Measurements from ENCODE around the gene HOXA7.
A peak's percentile ranks its signal among the peaks of the same experiment; 100 is the strongest.

HOXA7 gene

GRCh38 chr7:27151931-27152815 lies 4.3 kb downstream of the HOXA7 start, which contains the start of gene HOXA3:
Gene HOXA3, minus strand, starts transcription at chr7:27152583. Its CDS starts 41,943 bp downstream, at chr7:27110640.
- DNase-seq (ENCODE audit: extremely low read depth, low read depth), result no peak
- H3K4me3 ChIP-seq (replicated peaks; ENCODE audit: low read depth, low read length), result peak within 1 kb of the TSS; percentile 50
- TF ChIP-seq, protein P1, sequence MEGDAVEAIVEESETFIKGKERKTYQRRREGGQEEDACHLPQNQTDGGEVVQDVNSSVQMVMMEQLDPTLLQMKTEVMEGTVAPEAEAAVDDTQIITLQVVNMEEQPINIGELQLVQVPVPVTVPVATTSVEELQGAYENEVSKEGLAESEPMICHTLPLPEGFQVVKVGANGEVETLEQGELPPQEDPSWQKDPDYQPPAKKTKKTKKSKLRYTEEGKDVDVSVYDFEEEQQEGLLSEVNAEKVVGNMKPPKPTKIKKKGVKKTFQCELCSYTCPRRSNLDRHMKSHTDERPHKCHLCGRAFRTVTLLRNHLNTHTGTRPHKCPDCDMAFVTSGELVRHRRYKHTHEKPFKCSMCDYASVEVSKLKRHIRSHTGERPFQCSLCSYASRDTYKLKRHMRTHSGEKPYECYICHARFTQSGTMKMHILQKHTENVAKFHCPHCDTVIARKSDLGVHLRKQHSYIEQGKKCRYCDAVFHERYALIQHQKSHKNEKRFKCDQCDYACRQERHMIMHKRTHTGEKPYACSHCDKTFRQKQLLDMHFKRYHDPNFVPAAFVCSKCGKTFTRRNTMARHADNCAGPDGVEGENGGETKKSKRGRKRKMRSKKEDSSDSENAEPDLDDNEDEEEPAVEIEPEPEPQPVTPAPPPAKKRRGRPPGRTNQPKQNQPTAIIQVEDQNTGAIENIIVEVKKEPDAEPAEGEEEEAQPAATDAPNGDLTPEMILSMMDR (IDR thresholded peaks at IDR 0.05; ENCODE audit: low read depth, low read length, missing control alignments), result no peak

- peak overlapping the region; percentile 50 for H3K4me3 ChIP-seq (replicated peaks; ENCODE audit: low read depth, low read length)
- TF ChIP-seq, protein P1 (IDR thresholded peaks at IDR 0.05; ENCODE audit: low read depth, low read length, missing control alignments), result no peak
- no peak for DNase-seq (ENCODE audit: extremely low read depth, low read depth)
Observed at GRCh38 chr7:27151341-27151930, 5.0 kb downstream of the HOXA7 start.

GRCh38 chr7:27150568-27151340 lies 5.7 kb downstream of the HOXA7 start:
- TF ChIP-seq, protein P1 (IDR thresholded peaks at IDR 0.05; ENCODE audit: low read depth, low read length, missing control alignments), result peak; percentile 77
- DNase-seq (ENCODE audit: extremely low read depth, low read depth), result no peak

DNA sequence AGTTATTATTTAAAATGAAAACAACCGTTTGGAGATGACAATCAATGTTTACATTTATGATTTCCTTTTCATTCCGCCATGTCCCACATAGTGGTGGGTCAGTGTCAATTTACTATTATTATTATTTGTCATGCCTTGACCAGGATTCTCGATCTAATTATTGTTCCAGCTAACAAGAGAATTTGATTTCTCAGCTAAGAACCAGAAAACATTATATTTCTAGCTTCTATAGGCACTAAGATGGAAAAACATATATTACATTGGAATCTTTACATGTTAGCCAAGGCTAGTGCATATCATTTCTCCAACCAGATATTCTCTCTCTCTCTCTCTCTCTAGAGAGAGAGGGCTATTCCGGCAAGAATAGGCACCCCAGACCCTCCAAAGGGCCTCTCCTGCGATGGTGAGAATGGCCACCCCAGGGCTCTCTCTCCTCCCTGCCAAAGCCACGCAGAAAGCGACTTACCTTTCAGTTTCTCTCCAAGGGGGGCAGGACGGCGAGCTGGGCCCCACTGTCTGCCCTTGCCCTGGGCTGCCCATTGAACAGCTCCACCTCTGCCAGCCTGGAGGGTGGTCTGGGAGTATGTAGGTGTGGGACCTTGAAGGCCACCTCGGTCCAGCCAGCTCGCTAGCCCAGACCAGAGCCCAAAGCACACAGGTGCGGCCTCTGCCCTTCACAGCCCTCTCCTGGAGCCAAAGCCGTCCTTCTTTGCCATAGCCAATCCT lies 6.5 kb downstream of the HOXA7 start:
- TF ChIP-seq, protein P1 (IDR thresholded peaks at IDR 0.05; ENCODE audit: low read depth, low read length, missing control alignments), result no peak
- peak overlapping the region; percentile 50 for H3K4me3 ChIP-seq (replicated peaks; ENCODE audit: low read depth, low read length)

More at GRCh38 chr7:27150568-27151340, 5.7 kb downstream of the HOXA7 start:
- peak overlapping the region; percentile 50 for H3K4me3 ChIP-seq (replicated peaks; ENCODE audit: low read depth, low read length)

GRCh38 chr7:27148756-27149641 lies 7.5 kb downstream of the HOXA7 start:
- DNase-seq (ENCODE audit: extremely low read depth, low read depth), result no peak
- TF ChIP-seq, protein P1 (IDR thresholded peaks at IDR 0.05; ENCODE audit: low read depth, low read length, missing control alignments), result no peak
- H3K4me3 ChIP-seq (replicated peaks; ENCODE audit: low read depth, low read length), result no peak overlapping the region

More for the DNA sequence above, 6.5 kb downstream of the HOXA7 start:
- DNase-seq (ENCODE audit: extremely low read depth, low read depth), result no peak
